Stomach (tissue), 4 donors: ENCODE measurements around the gene NT5E.

Source experiments
- EP300 ChIP-seq: sonication (generic); formaldehyde crosslinking; IDR thresholded peaks from one replicate; pipeline ENCODE4 v1.6.1; 2017; ENCODE audit warnings: antibody characterized with exemption
- POLR2A ChIP-seq, 4 donors: fragments of 450-650 bp; IDR thresholded peaks; one replicate each; pipeline ENCODE4 v1.6.1; 2016; ENCODE audit warnings: antibody characterized with exemption in 4 of 4, control low read depth in 2 of 4, mild to moderate bottlenecking in 1 of 4, moderate library complexity in 1 of 4
- TF ChIP-seq, protein P1 (sequence below), 7 experiments: fragments of 450-650 bp in 4 of 7; fragments of 200-600 bp in 3 of 7; sonication (generic) in 3 of 7; IDR thresholded peaks; one replicate each; pipeline ENCODE4 v1.5.1; 2016 to 2019; ENCODE audit warnings: antibody characterized with exemption in 7 of 7, control low read depth in 2 of 7, mild to moderate bottlenecking in 1 of 7

DNA sequence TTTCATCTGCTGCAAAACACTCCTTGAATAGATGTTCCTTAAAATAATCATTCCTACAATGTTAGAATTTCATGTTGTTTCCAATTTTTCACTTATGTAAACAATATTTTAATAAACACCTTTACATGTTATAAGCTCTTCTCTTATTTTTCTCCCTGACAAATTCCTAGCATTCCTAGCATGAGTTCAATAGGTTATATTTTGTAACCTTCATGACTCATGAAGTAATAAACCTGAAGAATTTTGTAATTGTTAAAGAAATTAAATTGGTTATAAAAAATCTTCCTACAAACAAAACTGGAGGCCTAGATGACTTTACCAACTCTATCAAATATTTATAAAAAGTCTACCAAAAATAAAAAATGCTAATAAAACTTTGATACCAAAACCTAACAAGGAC lies 66.3 kb downstream of the NT5E start:
- no peak for TF ChIP-seq EP300
- TF ChIP-seq, protein P1, sequence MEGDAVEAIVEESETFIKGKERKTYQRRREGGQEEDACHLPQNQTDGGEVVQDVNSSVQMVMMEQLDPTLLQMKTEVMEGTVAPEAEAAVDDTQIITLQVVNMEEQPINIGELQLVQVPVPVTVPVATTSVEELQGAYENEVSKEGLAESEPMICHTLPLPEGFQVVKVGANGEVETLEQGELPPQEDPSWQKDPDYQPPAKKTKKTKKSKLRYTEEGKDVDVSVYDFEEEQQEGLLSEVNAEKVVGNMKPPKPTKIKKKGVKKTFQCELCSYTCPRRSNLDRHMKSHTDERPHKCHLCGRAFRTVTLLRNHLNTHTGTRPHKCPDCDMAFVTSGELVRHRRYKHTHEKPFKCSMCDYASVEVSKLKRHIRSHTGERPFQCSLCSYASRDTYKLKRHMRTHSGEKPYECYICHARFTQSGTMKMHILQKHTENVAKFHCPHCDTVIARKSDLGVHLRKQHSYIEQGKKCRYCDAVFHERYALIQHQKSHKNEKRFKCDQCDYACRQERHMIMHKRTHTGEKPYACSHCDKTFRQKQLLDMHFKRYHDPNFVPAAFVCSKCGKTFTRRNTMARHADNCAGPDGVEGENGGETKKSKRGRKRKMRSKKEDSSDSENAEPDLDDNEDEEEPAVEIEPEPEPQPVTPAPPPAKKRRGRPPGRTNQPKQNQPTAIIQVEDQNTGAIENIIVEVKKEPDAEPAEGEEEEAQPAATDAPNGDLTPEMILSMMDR (IDR thresholded peaks at IDR 0.05) = no peak
- TF ChIP-seq POLR2A (IDR thresholded peaks at IDR 0.05) = no peak
